ENCODE results near the gene CLC.
"Not testable (repeated sequence)": the region's sequence is repeated elsewhere in the genome, so short reads cannot be mapped to it uniquely, and the experiment has no call there.

CLC gene

GRCh38 chr19:39698535-39698934, 39.3 kb downstream of the CLC start:
- no peak overlapping the region for H3K4me3 ChIP-seq (ENCODE audit: low read depth, low read length)
- no peak for DNase-seq (ENCODE audit: low read depth)
- TF ChIP-seq CTCF (IDR thresholded peaks at IDR 0.05; ENCODE audit: low read depth, low read length, missing control alignments): no peak

GRCh38 chr19:39696387-39696786, 41.4 kb downstream of the CLC start:
- no peak for TF ChIP-seq CTCF (IDR thresholded peaks at IDR 0.05; ENCODE audit: low read depth, low read length, missing control alignments)
- no peak for DNase-seq (ENCODE audit: low read depth)
- no peak overlapping the region for H3K4me3 ChIP-seq (ENCODE audit: low read depth, low read length)

GRCh38 chr19:39695759-39696158, 42.1 kb downstream of the CLC start:
- no peak for DNase-seq (ENCODE audit: low read depth)
- no peak for TF ChIP-seq CTCF (IDR thresholded peaks at IDR 0.05; ENCODE audit: low read depth, low read length, missing control alignments)
- no peak overlapping the region for H3K4me3 ChIP-seq (ENCODE audit: low read depth, low read length)

GRCh38 chr19:39692822-39693221, 45.0 kb downstream of the CLC start:
- DNase-seq (ENCODE audit: low read depth): no peak
- no peak overlapping the region for H3K4me3 ChIP-seq (ENCODE audit: low read depth, low read length)

GRCh38 chr19:39692166-39692565, 45.7 kb downstream of the CLC start:
- DNase-seq (ENCODE audit: low read depth): no peak
- no peak for TF ChIP-seq CTCF (IDR thresholded peaks at IDR 0.05; ENCODE audit: low read depth, low read length, missing control alignments)
- no peak overlapping the region for H3K4me3 ChIP-seq (ENCODE audit: low read depth, low read length)

More at GRCh38 chr19:39692822-39693221, 45.0 kb downstream of the CLC start:
- no peak for TF ChIP-seq CTCF (IDR thresholded peaks at IDR 0.05; ENCODE audit: low read depth, low read length, missing control alignments)

GRCh38 chr19:39688637-39689036, 49.2 kb downstream of the CLC start:
- not testable (repeated sequence) for DNase-seq (ENCODE audit: low read depth); H3K4me3 ChIP-seq (ENCODE audit: low read depth, low read length)

- no peak for DNase-seq (ENCODE audit: low read depth)
- no peak overlapping the region for H3K4me3 ChIP-seq (ENCODE audit: low read depth, low read length)
- no peak for TF ChIP-seq CTCF (IDR thresholded peaks at IDR 0.05; ENCODE audit: low read depth, low read length, missing control alignments)
These were observed 51.1 kb downstream of the CLC start for GRCh38 chr19:39686739-39687138.

GRCh38 chr19:39684267-39684666, 53.6 kb downstream of the CLC start:
- TF ChIP-seq CTCF (IDR thresholded peaks at IDR 0.05; ENCODE audit: low read depth, low read length, missing control alignments): no peak
- DNase-seq (ENCODE audit: low read depth): no peak

More at GRCh38 chr19:39684267-39684666, 53.6 kb downstream of the CLC start:
- H3K4me3 ChIP-seq (ENCODE audit: low read depth, low read length): no peak overlapping the region
